ENCODE data around the gene POLR3E.
"Not testable (repeated sequence)": the region's sequence is repeated elsewhere in the genome, so short reads cannot be mapped to it uniquely, and the experiment has no call there.

The POLR3E gene

DNA sequence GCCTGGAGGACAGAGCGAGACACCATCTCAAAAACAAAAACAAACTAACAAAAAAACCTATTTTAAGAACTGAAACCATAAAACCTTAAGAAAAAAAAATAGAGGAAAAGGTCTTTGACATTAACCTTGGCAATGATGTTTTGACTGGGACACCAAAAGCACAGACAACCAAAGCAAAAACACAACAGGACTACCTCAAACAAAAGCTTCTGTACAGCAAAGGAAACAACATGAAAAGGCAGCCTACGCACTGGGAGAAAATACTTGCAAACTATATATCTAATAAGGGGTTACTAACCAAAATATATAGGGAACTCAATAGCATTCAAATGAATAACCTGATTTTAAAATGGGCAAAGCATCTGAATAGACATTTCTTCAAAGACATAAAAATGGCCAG, 44.9 kb downstream of the POLR3E start:
- DNase-seq (ENCODE audit: insufficient read length) = no peak
- TF ChIP-seq TAF1 (IDR thresholded peaks at IDR 0.05; ENCODE audit: borderline replicate concordance, low read depth, low read length) (no peak), POLR2AphosphoS5 (IDR thresholded peaks at IDR 0.05; ENCODE audit: low read depth, low read length) (no peak), POLR2A (IDR thresholded peaks at IDR 0.05; ENCODE audit: low read depth, low read length) (no peak)
- no peak for FAIRE-seq

DNA sequence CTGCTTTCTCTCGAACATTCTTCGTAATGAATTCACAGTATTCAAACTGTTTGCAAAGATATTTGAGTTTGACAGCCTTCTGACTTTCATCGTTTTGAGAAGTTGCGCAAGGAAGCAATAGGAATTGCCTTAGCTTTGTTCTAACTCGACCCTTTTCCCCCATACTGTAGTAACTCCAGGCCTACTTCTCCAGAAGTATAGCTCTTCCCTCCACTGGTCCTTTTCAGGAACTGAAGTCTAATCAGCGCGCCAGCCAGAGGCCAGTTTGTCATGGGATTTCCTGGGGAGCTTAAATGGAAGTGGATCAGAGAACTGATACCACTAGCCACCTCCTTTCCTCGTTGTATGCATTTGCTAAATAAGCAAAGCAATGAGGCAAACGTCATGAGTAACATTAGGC, 49.3 kb downstream of the POLR3E start:
- TF ChIP-seq POLR2AphosphoS5 (IDR thresholded peaks at IDR 0.05; ENCODE audit: low read depth, low read length) (no peak), POLR2A (IDR thresholded peaks at IDR 0.05; ENCODE audit: low read depth, low read length) (no peak), TAF1 (IDR thresholded peaks at IDR 0.05; ENCODE audit: borderline replicate concordance, low read depth, low read length) (no peak)
- FAIRE-seq = no peak

DNA sequence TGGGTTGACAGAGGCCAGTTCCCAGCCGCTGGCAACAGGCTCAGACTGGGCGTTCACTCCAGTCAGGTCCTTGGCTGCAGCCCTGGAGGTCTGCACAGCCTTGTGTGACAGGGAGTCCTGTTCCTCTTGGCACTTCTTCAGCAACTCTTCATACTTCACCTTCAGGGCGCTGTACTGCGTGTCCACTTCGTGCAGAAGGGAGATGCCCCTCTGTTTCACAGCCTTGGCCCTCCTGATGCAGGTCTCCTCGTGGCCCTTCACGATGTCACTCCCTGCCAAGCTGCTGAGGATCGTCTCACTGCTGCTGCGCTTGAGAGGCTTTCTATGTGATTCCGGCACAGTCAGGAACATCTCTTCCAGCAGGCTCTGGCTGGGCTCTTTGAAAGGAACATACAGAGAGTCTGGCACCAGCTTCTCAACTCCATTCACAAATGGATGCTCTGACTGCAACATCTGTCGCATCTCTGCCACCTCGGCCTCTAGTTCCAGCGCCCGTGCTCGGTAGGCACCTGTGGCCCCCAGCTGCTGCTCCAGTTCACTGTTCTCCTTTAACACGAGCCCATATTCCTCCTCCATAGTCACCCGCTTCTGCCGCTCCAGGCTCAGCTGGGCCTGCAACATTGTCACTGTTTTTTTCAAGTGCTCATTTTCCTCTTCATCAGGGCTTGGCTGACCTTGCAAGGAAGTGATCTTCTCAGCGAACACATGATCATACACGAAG, 50.1 kb downstream of the POLR3E start:
- DNase-seq (ENCODE audit: insufficient read length) (no peak), FAIRE-seq (no peak)
- TF ChIP-seq POLR2A (IDR thresholded peaks at IDR 0.05; ENCODE audit: low read depth, low read length) (no peak), TAF1 (IDR thresholded peaks at IDR 0.05; ENCODE audit: borderline replicate concordance, low read depth, low read length) (no peak), POLR2AphosphoS5 (IDR thresholded peaks at IDR 0.05; ENCODE audit: low read depth, low read length) (no peak)

More for the DNA sequence above, 49.3 kb downstream of the POLR3E start:
- no peak for DNase-seq (ENCODE audit: insufficient read length)

DNA sequence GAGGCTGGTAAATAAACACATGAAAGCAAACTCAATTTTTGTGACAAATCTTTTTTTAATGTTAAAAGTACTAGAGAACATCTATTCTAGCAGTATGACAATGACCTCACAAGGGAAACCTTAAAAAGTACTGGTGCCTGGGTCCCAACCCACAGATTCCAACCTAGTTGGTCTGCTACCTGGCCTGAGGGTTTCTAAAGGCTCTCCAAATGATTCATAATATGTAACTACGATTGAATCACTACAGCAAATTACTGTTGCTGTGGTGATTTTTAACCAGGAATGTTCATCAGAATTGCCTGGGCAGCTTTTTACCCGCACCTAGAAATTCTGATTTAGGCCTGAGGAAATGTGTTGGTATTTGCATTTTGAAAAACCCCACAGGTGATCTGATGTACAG, 51.1 kb downstream of the POLR3E start:
- no peak for TF ChIP-seq TAF1 (IDR thresholded peaks at IDR 0.05; ENCODE audit: borderline replicate concordance, low read depth, low read length)
- no peak for TF ChIP-seq POLR2AphosphoS5 (IDR thresholded peaks at IDR 0.05; ENCODE audit: low read depth, low read length)
- TF ChIP-seq POLR2A (IDR thresholded peaks at IDR 0.05; ENCODE audit: low read depth, low read length) = no peak
- FAIRE-seq (no peak), DNase-seq (ENCODE audit: insufficient read length) (no peak)

DNA sequence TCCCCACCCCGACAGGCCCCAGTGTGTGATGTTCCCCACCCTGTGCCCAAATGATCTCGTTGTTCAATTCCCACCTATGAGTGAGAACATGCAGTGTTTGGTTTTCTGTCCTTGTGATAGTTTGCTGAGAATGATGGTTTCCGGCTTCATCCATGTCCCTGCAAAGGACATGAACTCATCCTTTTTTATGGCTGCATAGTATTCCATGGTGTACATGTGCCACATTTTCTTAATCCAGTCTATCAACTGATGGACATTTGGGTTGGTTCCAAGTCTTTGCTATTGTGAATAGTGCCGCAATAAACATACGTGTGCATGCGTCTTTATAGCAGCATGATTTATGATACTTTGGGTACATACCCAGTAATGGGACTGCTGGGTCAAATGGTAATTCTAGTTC, 53.8 kb downstream of the POLR3E start:
- DNase-seq (ENCODE audit: insufficient read length); FAIRE-seq: not testable (repeated sequence)

DNA sequence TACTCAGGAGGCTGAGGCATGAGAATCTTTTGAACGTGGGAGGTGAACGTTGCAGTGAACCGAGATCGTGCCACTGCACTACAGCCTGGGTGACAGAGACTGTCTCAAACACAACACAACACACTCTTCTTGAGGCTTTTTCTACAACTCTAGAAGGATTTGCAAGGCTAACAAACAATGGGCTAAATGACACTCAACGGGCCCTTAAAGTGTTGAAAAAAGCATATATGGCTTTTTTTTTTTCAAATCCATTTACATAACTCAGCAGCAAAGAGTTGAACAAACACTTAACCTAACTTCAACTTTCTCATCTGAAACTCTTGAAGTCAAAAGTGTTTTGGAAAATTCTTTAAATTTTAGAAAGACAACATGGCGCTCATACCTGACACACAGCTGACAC, 54.9 kb downstream of the POLR3E start:
- TF ChIP-seq POLR2AphosphoS5 (IDR thresholded peaks at IDR 0.05; ENCODE audit: low read depth, low read length) (no peak), POLR2A (IDR thresholded peaks at IDR 0.05; ENCODE audit: low read depth, low read length) (no peak), TAF1 (IDR thresholded peaks at IDR 0.05; ENCODE audit: borderline replicate concordance, low read depth, low read length) (no peak)
- FAIRE-seq (no peak), DNase-seq (ENCODE audit: insufficient read length) (no peak)

DNA sequence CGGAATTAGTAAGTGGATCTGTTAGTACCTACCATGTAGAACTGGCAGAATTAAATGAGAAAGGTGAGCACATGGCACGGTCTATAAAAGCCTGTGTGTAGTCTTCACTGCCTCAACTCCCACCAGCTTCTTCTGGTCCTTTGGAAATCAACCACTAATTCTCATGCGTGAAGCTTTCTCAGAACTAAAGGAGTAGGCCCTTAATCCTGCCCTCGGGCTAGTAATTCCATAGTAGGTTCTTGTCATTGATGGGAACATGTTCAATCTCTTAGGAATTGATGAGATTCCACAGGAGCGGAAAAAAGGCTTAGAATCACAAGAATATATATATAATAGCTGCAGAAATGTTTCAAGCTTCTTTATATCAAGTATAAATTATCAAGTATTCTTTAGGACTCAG, 55.5 kb downstream of the POLR3E start:
- DNase-seq (ENCODE audit: insufficient read length) (no peak), FAIRE-seq (no peak)
- TF ChIP-seq POLR2A (IDR thresholded peaks at IDR 0.05; ENCODE audit: low read depth, low read length) = no peak
- TF ChIP-seq TAF1 (IDR thresholded peaks at IDR 0.05; ENCODE audit: borderline replicate concordance, low read depth, low read length) = no peak
- TF ChIP-seq POLR2AphosphoS5 (IDR thresholded peaks at IDR 0.05; ENCODE audit: low read depth, low read length) = no peak

GRCh38 chr16:22353191-22353919, 56.1 kb downstream of the POLR3E start:
- no peak for DNase-seq (ENCODE audit: insufficient read length)
- FAIRE-seq = no peak
- no peak for TF ChIP-seq POLR2A (IDR thresholded peaks at IDR 0.05; ENCODE audit: low read depth, low read length)
- no peak for TF ChIP-seq TAF1 (IDR thresholded peaks at IDR 0.05; ENCODE audit: borderline replicate concordance, low read depth, low read length)
- TF ChIP-seq POLR2AphosphoS5 (IDR thresholded peaks at IDR 0.05; ENCODE audit: low read depth, low read length) = no peak

DNA sequence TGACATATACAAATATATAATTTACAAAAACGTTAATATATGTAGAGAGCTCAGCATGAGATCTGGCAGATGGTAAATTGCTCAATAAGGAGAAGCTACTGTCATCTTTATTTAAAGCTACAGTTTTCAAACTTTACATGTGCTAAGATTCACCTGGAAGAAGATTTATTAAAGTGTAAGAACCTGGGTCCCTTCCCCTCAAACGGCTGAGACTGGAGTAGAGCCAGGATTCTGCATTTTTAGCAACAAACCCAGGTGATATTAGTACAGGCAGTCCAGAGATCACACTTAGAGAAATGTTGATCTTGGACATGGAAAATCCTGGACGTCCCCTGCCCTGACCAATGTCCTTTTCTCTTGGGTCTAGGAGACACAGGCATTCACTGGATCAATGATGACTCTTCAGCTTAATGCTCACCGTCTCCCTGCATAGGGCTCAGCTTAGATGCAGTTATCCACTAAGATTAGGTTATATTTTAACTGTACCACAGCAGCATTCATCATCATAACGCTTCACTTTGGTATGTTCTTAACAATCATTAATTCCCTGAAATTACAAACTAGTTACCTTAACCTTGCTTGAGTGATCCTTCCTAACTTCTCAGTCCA, 56.8 kb downstream of the POLR3E start:
- DNase-seq (ENCODE audit: insufficient read length) (no peak), FAIRE-seq (peak; percentile 64)
- no peak for TF ChIP-seq TAF1 (IDR thresholded peaks at IDR 0.05; ENCODE audit: borderline replicate concordance, low read depth, low read length)

DNA sequence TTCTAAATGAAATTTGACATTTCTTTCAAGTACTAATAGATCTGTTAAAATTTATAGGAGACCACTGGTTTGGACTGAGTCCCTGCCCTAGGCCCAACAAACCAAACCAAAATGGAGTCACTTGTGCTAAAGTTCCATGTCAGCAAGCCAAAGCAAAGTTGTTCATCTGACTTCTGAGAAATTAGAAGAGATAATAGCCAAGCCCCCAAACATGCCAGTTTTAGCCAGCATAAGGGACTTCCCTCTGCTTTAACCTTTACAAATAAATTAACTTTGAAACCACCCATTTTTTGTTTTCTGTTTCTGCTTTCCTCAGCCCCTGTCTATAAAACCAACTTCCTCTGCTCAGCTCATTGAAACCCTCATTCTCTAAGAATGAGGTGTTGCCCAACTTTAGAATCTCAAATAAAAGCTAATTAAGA, 58.3 kb downstream of the POLR3E start:
- DNase-seq (ENCODE audit: insufficient read length) = no peak
- FAIRE-seq = peak; percentile 44
- no peak for TF ChIP-seq POLR2A (IDR thresholded peaks at IDR 0.05; ENCODE audit: low read depth, low read length)
- no peak for TF ChIP-seq TAF1 (IDR thresholded peaks at IDR 0.05; ENCODE audit: borderline replicate concordance, low read depth, low read length)
- no peak for TF ChIP-seq POLR2AphosphoS5 (IDR thresholded peaks at IDR 0.05; ENCODE audit: low read depth, low read length)

GRCh38 chr16:22356930-22357634, 59.9 kb downstream of the POLR3E start:
- peak; percentile 76 for FAIRE-seq
- no peak for DNase-seq (ENCODE audit: insufficient read length)
- no peak for TF ChIP-seq POLR2AphosphoS5 (IDR thresholded peaks at IDR 0.05; ENCODE audit: low read depth, low read length)
- no peak for TF ChIP-seq TAF1 (IDR thresholded peaks at IDR 0.05; ENCODE audit: borderline replicate concordance, low read depth, low read length)
- no peak for TF ChIP-seq POLR2A (IDR thresholded peaks at IDR 0.05; ENCODE audit: low read depth, low read length)

All from GM12892 (cell line).